Cerebellar nuclear complex (tissue), 1 donor: ENCODE data around the gene GBP1.
"Not testable (repeated sequence)": the region's sequence is repeated elsewhere in the genome, so short reads cannot be mapped to it uniquely, and the experiment has no call there.

ENCODE experiments used
- DNase-seq, 2 experiments: peaks; one replicate each; lab custom pipeline; 2025; lab: John Stamatoyannopoulos, UW

GBP1 gene

GRCh38 chr1:89051955-89052312 lies 13.1 kb downstream of the GBP1 start:
- DNase-seq = no peak

GRCh38 chr1:89051300-89051954 lies 13.6 kb downstream of the GBP1 start:
- no peak for DNase-seq

GRCh38 chr1:89050649-89051033 lies 14.4 kb downstream of the GBP1 start:
- no peak for DNase-seq

GRCh38 chr1:89049901-89050648 lies 14.9 kb downstream of the GBP1 start:
- DNase-seq = not testable (repeated sequence)

GRCh38 chr1:89049187-89049586 lies 15.8 kb downstream of the GBP1 start:
- not testable (repeated sequence) for DNase-seq

GRCh38 chr1:89047734-89048133 lies 17.3 kb downstream of the GBP1 start:
- no peak for DNase-seq

- DNase-seq = not testable (repeated sequence)
Observed at GRCh38 chr1:89046318-89047183, 18.5 kb downstream of the GBP1 start.

- DNase-seq = no peak
Observed at GRCh38 chr1:89044970-89045721, 19.9 kb downstream of the GBP1 start.

- no peak for DNase-seq
Observed at GRCh38 chr1:89043940-89044339, 21.1 kb downstream of the GBP1 start.

- no peak for DNase-seq
Observed at GRCh38 chr1:89042491-89042890, 22.5 kb downstream of the GBP1 start.

GRCh38 chr1:89041721-89042120 lies 23.3 kb downstream of the GBP1 start:
- no peak for DNase-seq

GRCh38 chr1:89041119-89041641 lies 23.8 kb downstream of the GBP1 start:
- DNase-seq = no peak

- no peak for DNase-seq
Observed at GRCh38 chr1:89040315-89040626, 24.7 kb downstream of the GBP1 start.

GRCh38 chr1:89037186-89037585 lies 27.8 kb downstream of the GBP1 start:
- no peak for DNase-seq

GRCh38 chr1:89035080-89035479 lies 29.9 kb downstream of the GBP1 start:
- DNase-seq = no peak

GRCh38 chr1:89034004-89034403 lies 31.0 kb downstream of the GBP1 start:
- not testable (repeated sequence) for DNase-seq

GRCh38 chr1:89029051-89029450 lies 36.0 kb downstream of the GBP1 start:
- DNase-seq = not testable (repeated sequence)

GRCh38 chr1:89025928-89026327 lies 39.1 kb downstream of the GBP1 start:
- DNase-seq = no peak

GRCh38 chr1:89023026-89023425 lies 42.0 kb downstream of the GBP1 start:
- no peak for DNase-seq

GRCh38 chr1:89022167-89022959 lies 42.6 kb downstream of the GBP1 start, which contains the start of gene GBP3:
Gene GBP3 (minus strand): TSS chr1:89022866. CDS start chr1:89020721, 2,145 bp downstream.
- DNase-seq = no peak

- DNase-seq = not testable (repeated sequence)
Observed at GRCh38 chr1:89018318-89018717, 46.7 kb downstream of the GBP1 start.
